GM23338 (cell line): ENCODE data around the gene MSTO1. TPM values are rescaled to one million over a fixed set of nuclear protein-coding genes. Genes with fewer than 3 reads are reported as not detected.

Source experiments
- ATAC-seq: fragments of 200-7000 bp; cut with Tn5 transposase; 3 replicates; pipeline ENCODE4 v1.9.1; 2020
- DNase-seq: peaks from one replicate; pipeline ENCODE4 v3.0.0-alpha.2; 2015; ENCODE audit warnings: low spot score
- H2AFZ ChIP-seq: fragments of 200-600 bp; sonication (generic); 2 replicates; pipeline ENCODE4 v1.8.0; 2016; ENCODE audit warnings: antibody characterized with exemption, mild to moderate bottlenecking, moderate library complexity
- H3F3A ChIP-seq: fragments of 200-600 bp; sonication (generic); replicated peaks from 2 replicates; pipeline ENCODE4 v1.8.0; 2017; ENCODE audit warnings: antibody characterized with exemption, mixed run types, low read depth
- H3K27ac ChIP-seq: fragments of 200-600 bp; sonication (generic); 2 replicates; pipeline ENCODE4 v1.6.1; 2016; ENCODE audit warnings: low read depth
- H3K27me3 ChIP-seq: fragments of 200-600 bp; sonication (generic); 2 replicates; pipeline ENCODE4 v1.8.0; 2016; ENCODE audit warnings: mild to moderate bottlenecking, mixed run types, moderate library complexity; ENCODE audit not compliant: insufficient read depth
- H3K36me3 ChIP-seq: fragments of 200-600 bp; sonication (generic); 2 replicates; pipeline ENCODE4 v1.8.0; 2016; ENCODE audit warnings: mild to moderate bottlenecking; ENCODE audit not compliant: insufficient read depth
- H3K4me1 ChIP-seq: fragments of 200-600 bp; sonication (generic); 2 replicates; pipeline ENCODE4 v1.8.0; 2016; ENCODE audit warnings: mild to moderate bottlenecking, moderate library complexity; ENCODE audit not compliant: insufficient read depth
- H3K4me2 ChIP-seq: fragments of 200-600 bp; sonication (generic); 2 replicates; pipeline ENCODE4 v1.7.1; 2017; ENCODE audit warnings: mixed run types
- H3K4me3 ChIP-seq: fragments of 200-600 bp; sonication (generic); 2 replicates; pipeline ENCODE4 v1.6.1; 2016; ENCODE audit warnings: mixed run types
- H3K79me2 ChIP-seq: fragments of 200-600 bp; sonication (generic); replicated peaks from 2 replicates; pipeline ENCODE4 v1.8.0; 2017; ENCODE audit warnings: mild to moderate bottlenecking; ENCODE audit not compliant: insufficient read depth
- H3K9me2 ChIP-seq: fragments of 200-600 bp; sonication (generic); 2 replicates; pipeline ENCODE4 v1.8.0; 2017; ENCODE audit not compliant: insufficient read depth
- H4K20me1 ChIP-seq: fragments of 200-600 bp; sonication (generic); replicated peaks from 2 replicates; pipeline ENCODE4 v1.8.0; 2017; ENCODE audit warnings: mild to moderate bottlenecking; ENCODE audit not compliant: insufficient read depth
- H3K27ac Mint-ChIP-seq: 2 replicates; pipeline ENCODE4 v1.8.0; 2020; ENCODE audit warnings: inconsistent platforms, mild to moderate bottlenecking, moderate library complexity, mixed read lengths
- H3K27me3 Mint-ChIP-seq: 3 replicates; pipeline ENCODE4 v1.8.0; 2022; ENCODE audit warnings: low read depth, mild to moderate bottlenecking, moderate library complexity, mixed read lengths, inconsistent platforms; ENCODE audit not compliant: insufficient read depth, poor library complexity
- H3K36me3 Mint-ChIP-seq: 3 replicates; pipeline ENCODE4 v1.8.0; 2021; ENCODE audit warnings: low read depth, mild to moderate bottlenecking, inconsistent platforms, moderate library complexity, mixed read lengths
- H3K4me1 Mint-ChIP-seq: 3 replicates; pipeline ENCODE4 v1.8.0; 2020; ENCODE audit warnings: mild to moderate bottlenecking, inconsistent platforms, mixed read lengths
- H3K4me3 Mint-ChIP-seq: 3 replicates; pipeline ENCODE4 v1.8.0; 2021; ENCODE audit warnings: moderate library complexity, mild to moderate bottlenecking, inconsistent platforms, mixed read lengths
- H3K9me3 Mint-ChIP-seq: 3 replicates; pipeline ENCODE4 v1.8.0; 2020; ENCODE audit warnings: moderate library complexity, mild to moderate bottlenecking, inconsistent platforms, mixed read lengths
- CREB1 ChIP-seq: fragments of 250-450 bp; sonication (Bioruptor Pico); IDR thresholded peaks from 2 replicates; pipeline ENCODE4 v1.5.0; 2020; ENCODE audit warnings: low read depth, mild to moderate bottlenecking, moderate library complexity
- CTCF ChIP-seq, 2 experiments: fragments of 200-600 bp in 1 of 2; sonication (generic) in 1 of 2; conservative IDR thresholded peaks; 2 replicates each; pipeline versions ENCODE4 v1.5.1 to v1.6.1; 2016 to 2017; ENCODE audit warnings: antibody characterized with exemption in 2 of 2, low read depth in 2 of 2, mild to moderate bottlenecking in 2 of 2, moderate library complexity in 1 of 2
- ETS1 ChIP-seq: IDR thresholded peaks from 2 replicates; pipeline ENCODE4 v1.6.1; 2016; ENCODE audit warnings: antibody characterized with exemption
- EZH2 ChIP-seq: fragments of 200-600 bp; sonication (generic); IDR thresholded peaks from one replicate; pipeline ENCODE4 v1.8.0; 2017; ENCODE audit warnings: antibody characterized with exemption, mild to moderate bottlenecking, low read depth; ENCODE audit not compliant: unreplicated experiment
- EZH2phosphoT487 ChIP-seq: fragments of 200-600 bp; sonication (generic); IDR thresholded peaks from one replicate; pipeline ENCODE4 v1.8.1; 2018; ENCODE audit warnings: antibody characterized with exemption; ENCODE audit not compliant: unreplicated experiment
- JUNB ChIP-seq: IDR thresholded peaks from one replicate; pipeline ENCODE4 v1.6.1; 2016; ENCODE audit warnings: antibody characterized with exemption; ENCODE audit not compliant: unreplicated experiment
- NANOG ChIP-seq: IDR thresholded peaks from 2 replicates; pipeline ENCODE4 v1.6.1; 2016; ENCODE audit warnings: antibody characterized with exemption, borderline replicate concordance
- POLR2AphosphoS5 ChIP-seq: IDR thresholded peaks from 2 replicates; pipeline ENCODE4 v1.6.1; 2016; ENCODE audit warnings: antibody characterized with exemption, low read depth
- REST ChIP-seq: IDR thresholded peaks from one replicate; pipeline ENCODE4 v1.6.1; 2018; ENCODE audit warnings: antibody characterized with exemption; ENCODE audit not compliant: unreplicated experiment
- STAT1 ChIP-seq: IDR thresholded peaks from one replicate; pipeline ENCODE4 v1.6.1; 2016; ENCODE audit warnings: antibody characterized with exemption; ENCODE audit not compliant: unreplicated experiment
- ZNF114 ChIP-seq: fragments of 250-450 bp; sonication (Bioruptor Pico); IDR thresholded peaks from 2 replicates; pipeline ENCODE4 v1.5.0; 2020; ENCODE audit warnings: mild to moderate bottlenecking, moderate library complexity
- ZNF331 ChIP-seq: fragments of 250-450 bp; sonication (Bioruptor Pico); IDR thresholded peaks from 2 replicates; pipeline ENCODE4 v1.5.0; 2020; ENCODE audit warnings: low read depth, mild to moderate bottlenecking, moderate library complexity
- ZNF462 ChIP-seq: fragments of 250-450 bp; sonication (Bioruptor Pico); IDR thresholded peaks from 2 replicates; pipeline ENCODE4 v1.5.0; 2020; ENCODE audit warnings: mild to moderate bottlenecking, moderate library complexity
- polyA plus RNA-seq: library from polyadenylated mRNA; unstranded; fragments of >200 nt; fragmentation: Nextera tagmentation; extraction: Ambion mirVana; gene quantifications from 2 replicates; pipeline ENCODE4 v1.2.1, GENCODE V29; 2016
- total RNA-seq: library from RNA; depleted of rRNA; stranded (reverse); fragments of >200 nt; shearing (Covaris generic); gene quantifications from 2 replicates; pipeline ENCODE4 v1.2.3, GENCODE V29; 2014

The MSTO1 gene
- total and polyA plus RNA-seq, 2 experiments from 2014 or later: 35.4 to 43.5 TPM

GRCh38 chr1:155569988-155570592 lies 39.9 kb upstream of the MSTO1 start:
- no peaks in the 10 kb centered on the region for H3K4me1 ChIP-seq
- Mint-ChIP-seq H3K4me1 (no peaks in the 10 kb centered on the region), H3K27me3 (peaks cover 2% of the 10 kb centered on the region), H3K9me3 (no peaks in the 10 kb centered on the region), H3K36me3 (peaks cover 23% of the 10 kb centered on the region), H3K27ac (no peak overlapping the region; the same call in 1 of the 2 replicates), H3K4me3 (no peak overlapping the region)
- no peaks in the 10 kb centered on the region for H3K36me3 ChIP-seq
- no peaks in the 10 kb centered on the region for H3K27me3 ChIP-seq
- DNase-seq: no peak
- 0 out of 2 replicates have a peak, but pooled peaks cover 3% of the 10 kb centered on the region for H3F3A ChIP-seq
- peaks cover 13% of the 10 kb centered on the region for H4K20me1 ChIP-seq
- ATAC-seq: no peak
- no peak overlapping the region for H2AFZ ChIP-seq
- no peak overlapping the region for H3K27ac ChIP-seq
- TF ChIP-seq CREB1 (CRISPR knock-in tag): no peak
- no peak for TF ChIP-seq JUNB
- TF ChIP-seq POLR2AphosphoS5: no peak
- TF ChIP-seq ZNF331 (CRISPR knock-in tag): no peak
- TF ChIP-seq CTCF (conservative IDR thresholded peaks at IDR 0.05; ENCODE audit: low read depth in 2 of 2): no peak
- TF ChIP-seq NANOG: no peak
- no peak for TF ChIP-seq ZNF114
- no peak for TF ChIP-seq REST
- no peak for TF ChIP-seq EZH2phosphoT487
- no peak for TF ChIP-seq ZNF462 (CRISPR knock-in tag)
- no peak for TF ChIP-seq ETS1
- no peak for TF ChIP-seq STAT1
- no peak for TF ChIP-seq EZH2
- no peak overlapping the region for H3K4me2 ChIP-seq
- no peaks in the 10 kb centered on the region for H3K9me2 ChIP-seq
- H3K4me3 ChIP-seq: no peak overlapping the region
- peaks cover 68% of the 10 kb centered on the region for H3K79me2 ChIP-seq
